Mucosa of rectum (tissue), 2 donors: ENCODE data around the gene USP46.
A peak's percentile ranks its signal among the peaks of the same experiment; 100 is the strongest.

Source experiments
- H3K27ac ChIP-seq, 2 donors: one replicate each; pipeline ENCODE4 v1.7.0; 2013; ENCODE audit warnings: inconsistent platforms in 2 of 2, low read depth in 2 of 2, low read length in 2 of 2
- H3K27me3 ChIP-seq, 2 donors: one replicate each; pipeline ENCODE4 v1.7.0; 2013; ENCODE audit warnings: low read length in 2 of 2; ENCODE audit not compliant: control insufficient read depth in 2 of 2, insufficient read depth in 2 of 2
- H3K36me3 ChIP-seq, 2 donors: one replicate each; pipeline ENCODE4 v1.7.0; 2013; ENCODE audit warnings: low read length in 2 of 2; ENCODE audit not compliant: control insufficient read depth in 2 of 2, insufficient read depth in 2 of 2
- H3K4me1 ChIP-seq, 2 donors: one replicate each; pipeline ENCODE4 v1.7.0; 2013; ENCODE audit warnings: low read length in 2 of 2, mild to moderate bottlenecking in 1 of 2; ENCODE audit not compliant: control insufficient read depth in 2 of 2, insufficient read depth in 2 of 2
- H3K4me3 ChIP-seq, 2 donors: one replicate each; pipeline ENCODE4 v1.7.0; 2013; ENCODE audit warnings: low read length in 2 of 2
- H3K9ac ChIP-seq, 2 donors: one replicate each; pipeline ENCODE4 v1.7.0; 2013; ENCODE audit warnings: low read length in 2 of 2, low read depth in 1 of 2, mild to moderate bottlenecking in 1 of 2
- H3K9me3 ChIP-seq, 2 donors: one replicate each; pipeline ENCODE4 v1.7.0; 2013; ENCODE audit warnings: low read length in 2 of 2; ENCODE audit not compliant: control insufficient read depth in 2 of 2
- donor health status: healthy.
- donor health status: Normal muscosa, but diverticular disease.

The USP46 gene

GRCh38 chr4:52545099-52546069 lies 113.7 kb downstream of the USP46 start:
- H3K36me3 ChIP-seq = no peaks in the 10 kb centered on the region
- no peak overlapping the region for H3K27ac ChIP-seq
- no peaks in the 10 kb centered on the region for H3K4me1 ChIP-seq
- peak overlapping the region in 1 of 2 donors; percentile 23 for H3K4me3 ChIP-seq
- H3K9me3 ChIP-seq = no peaks in the 10 kb centered on the region
- no peak overlapping the region for H3K9ac ChIP-seq
- no peaks in the 10 kb centered on the region for H3K27me3 ChIP-seq
